Measurements from ENCODE around the gene PEX14.

Gene PEX14

DNA sequence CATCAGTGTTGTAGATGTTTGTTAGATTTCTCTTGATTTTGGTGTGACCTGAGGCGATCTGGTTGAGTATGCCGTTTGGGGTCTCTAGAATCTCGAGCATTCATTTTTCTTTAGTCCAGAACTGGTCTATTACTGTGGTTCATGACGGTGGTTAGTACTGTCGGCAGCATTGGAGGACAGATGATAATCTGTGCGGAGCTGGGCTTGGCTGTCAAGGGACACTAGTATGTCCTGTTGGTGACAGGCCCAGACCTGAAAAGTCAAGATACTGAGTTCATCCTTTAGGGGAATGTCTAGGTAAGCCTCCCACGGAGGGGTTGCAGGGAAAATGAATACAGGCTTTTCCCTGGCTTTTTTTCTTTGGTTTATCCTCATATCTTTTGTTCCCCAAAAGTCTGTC is 59.8 kb downstream of the PEX14 start:
- TF ChIP-seq ZFP3 (CRISPR knock-in tag; IDR thresholded peaks at IDR 0.05) (no peak), GLIS3 (CRISPR knock-in tag; IDR thresholded peaks at IDR 0.05) (no peak), SNAI2 (CRISPR knock-in tag; IDR thresholded peaks at IDR 0.05) (no peak), ZC3H10 (CRISPR knock-in tag; IDR thresholded peaks at IDR 0.05) (no peak), ZNF70 (CRISPR knock-in tag; IDR thresholded peaks at IDR 0.05) (no peak), ESRRG (CRISPR knock-in tag; IDR thresholded peaks at IDR 0.05) (no peak), OSR1 (CRISPR knock-in tag; IDR thresholded peaks at IDR 0.05) (no peak)
- TF ChIP-seq, protein P1, sequence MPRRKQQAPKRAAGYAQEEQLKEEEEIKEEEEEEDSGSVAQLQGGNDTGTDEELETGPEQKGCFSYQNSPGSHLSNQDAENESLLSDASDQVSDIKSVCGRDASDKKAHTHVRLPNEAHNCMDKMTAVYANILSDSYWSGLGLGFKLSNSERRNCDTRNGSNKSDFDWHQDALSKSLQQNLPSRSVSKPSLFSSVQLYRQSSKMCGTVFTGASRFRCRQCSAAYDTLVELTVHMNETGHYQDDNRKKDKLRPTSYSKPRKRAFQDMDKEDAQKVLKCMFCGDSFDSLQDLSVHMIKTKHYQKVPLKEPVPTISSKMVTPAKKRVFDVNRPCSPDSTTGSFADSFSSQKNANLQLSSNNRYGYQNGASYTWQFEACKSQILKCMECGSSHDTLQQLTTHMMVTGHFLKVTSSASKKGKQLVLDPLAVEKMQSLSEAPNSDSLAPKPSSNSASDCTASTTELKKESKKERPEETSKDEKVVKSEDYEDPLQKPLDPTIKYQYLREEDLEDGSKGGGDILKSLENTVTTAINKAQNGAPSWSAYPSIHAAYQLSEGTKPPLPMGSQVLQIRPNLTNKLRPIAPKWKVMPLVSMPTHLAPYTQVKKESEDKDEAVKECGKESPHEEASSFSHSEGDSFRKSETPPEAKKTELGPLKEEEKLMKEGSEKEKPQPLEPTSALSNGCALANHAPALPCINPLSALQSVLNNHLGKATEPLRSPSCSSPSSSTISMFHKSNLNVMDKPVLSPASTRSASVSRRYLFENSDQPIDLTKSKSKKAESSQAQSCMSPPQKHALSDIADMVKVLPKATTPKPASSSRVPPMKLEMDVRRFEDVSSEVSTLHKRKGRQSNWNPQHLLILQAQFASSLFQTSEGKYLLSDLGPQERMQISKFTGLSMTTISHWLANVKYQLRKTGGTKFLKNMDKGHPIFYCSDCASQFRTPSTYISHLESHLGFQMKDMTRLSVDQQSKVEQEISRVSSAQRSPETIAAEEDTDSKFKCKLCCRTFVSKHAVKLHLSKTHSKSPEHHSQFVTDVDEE (CRISPR knock-in tag; IDR thresholded peaks at IDR 0.05) = no peak
- no peak for ATAC-seq

DNA sequence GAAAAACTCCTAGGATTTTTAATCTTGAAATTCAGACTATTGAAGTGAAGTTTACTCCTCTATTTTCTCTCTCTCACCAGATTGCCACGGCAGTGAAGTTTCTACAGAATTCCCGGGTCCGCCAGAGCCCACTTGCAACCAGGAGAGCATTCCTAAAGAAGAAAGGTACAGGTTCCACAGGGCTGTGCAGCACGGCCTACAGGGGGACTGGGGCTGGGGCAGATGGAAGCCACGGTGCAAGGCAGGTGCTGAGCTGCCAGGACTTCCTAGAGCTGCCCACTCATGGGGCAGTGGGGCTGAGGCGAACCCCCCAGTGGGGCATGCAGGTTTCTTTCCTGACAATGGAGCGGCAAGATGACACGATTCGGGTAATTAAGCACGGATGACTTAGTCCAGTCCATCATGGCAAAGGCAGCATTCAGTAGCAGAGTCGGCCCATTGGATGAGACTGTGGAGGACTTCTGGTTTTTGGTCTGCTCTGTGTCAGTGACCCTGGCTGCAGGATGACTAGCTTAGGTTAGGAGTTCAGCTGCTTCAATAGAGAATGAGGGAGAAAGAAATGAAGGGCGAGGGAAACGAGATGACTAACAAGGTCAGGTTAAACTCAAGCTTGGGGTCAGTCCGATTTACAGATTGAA is 61.5 kb downstream of the PEX14 start:
- TF ChIP-seq ZNF70 (CRISPR knock-in tag; IDR thresholded peaks at IDR 0.05) (no peak), ZFP3 (CRISPR knock-in tag; IDR thresholded peaks at IDR 0.05) (no peak), CSDC2 (CRISPR knock-in tag; IDR thresholded peaks at IDR 0.05) (no peak), BACH2 (CRISPR knock-in tag; IDR thresholded peaks at IDR 0.05; ENCODE audit: borderline replicate concordance) (no peak), GLIS3 (CRISPR knock-in tag; IDR thresholded peaks at IDR 0.05) (no peak)
- TF ChIP-seq, protein P2, sequence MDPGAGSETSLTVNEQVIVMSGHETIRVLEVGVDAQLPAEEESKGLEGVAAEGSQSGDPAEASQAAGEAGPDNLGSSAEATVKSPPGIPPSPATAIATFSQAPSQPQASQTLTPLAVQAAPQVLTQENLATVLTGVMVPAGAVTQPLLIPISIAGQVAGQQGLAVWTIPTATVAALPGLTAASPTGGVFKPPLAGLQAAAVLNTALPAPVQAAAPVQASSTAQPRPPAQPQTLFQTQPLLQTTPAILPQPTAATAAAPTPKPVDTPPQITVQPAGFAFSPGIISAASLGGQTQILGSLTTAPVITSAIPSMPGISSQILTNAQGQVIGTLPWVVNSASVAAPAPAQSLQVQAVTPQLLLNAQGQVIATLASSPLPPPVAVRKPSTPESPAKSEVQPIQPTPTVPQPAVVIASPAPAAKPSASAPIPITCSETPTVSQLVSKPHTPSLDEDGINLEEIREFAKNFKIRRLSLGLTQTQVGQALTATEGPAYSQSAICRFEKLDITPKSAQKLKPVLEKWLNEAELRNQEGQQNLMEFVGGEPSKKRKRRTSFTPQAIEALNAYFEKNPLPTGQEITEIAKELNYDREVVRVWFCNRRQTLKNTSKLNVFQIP (CRISPR knock-in tag; IDR thresholded peaks at IDR 0.05; ENCODE audit: borderline replicate concordance, low read depth) = no peak
- TF ChIP-seq, protein P1 (CRISPR knock-in tag; IDR thresholded peaks at IDR 0.05) = no peak
- no peak for ATAC-seq

DNA sequence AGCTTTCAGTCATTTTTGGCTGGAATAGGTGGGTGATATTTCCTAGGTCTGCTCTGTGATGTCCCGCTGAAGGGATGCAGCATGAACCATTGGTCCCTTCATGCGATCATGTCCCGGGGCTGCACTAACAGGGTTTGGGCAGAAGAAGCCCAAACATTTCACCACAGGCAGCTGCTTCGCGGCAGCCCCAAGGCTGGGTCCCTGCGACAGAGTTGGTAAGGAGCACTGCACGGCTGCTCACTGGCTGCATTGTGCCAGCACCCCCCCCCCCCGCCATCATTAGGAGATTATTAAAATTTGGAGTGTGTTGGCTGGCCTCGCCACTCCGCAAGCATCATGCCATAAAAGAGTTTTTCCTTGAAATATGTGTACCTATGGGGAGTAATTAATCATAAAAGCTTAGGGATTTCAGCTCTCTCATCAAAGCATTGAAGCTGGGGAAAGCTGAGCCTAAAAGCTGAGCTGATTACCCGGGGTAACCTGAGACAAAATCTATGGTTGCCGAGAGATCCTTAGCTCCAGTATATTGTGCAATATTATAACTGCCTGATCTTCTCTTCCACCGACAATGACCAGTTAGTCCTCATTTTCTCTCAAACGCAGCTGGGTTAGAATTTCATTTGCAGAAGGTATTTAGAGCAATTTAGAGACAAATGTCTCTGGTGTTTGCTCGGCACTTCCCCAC is 62.5 kb downstream of the PEX14 start:
- no peak for ATAC-seq
- TF ChIP-seq BACH2 (CRISPR knock-in tag; IDR thresholded peaks at IDR 0.05; ENCODE audit: borderline replicate concordance) = no peak
- TF ChIP-seq, protein P3, sequence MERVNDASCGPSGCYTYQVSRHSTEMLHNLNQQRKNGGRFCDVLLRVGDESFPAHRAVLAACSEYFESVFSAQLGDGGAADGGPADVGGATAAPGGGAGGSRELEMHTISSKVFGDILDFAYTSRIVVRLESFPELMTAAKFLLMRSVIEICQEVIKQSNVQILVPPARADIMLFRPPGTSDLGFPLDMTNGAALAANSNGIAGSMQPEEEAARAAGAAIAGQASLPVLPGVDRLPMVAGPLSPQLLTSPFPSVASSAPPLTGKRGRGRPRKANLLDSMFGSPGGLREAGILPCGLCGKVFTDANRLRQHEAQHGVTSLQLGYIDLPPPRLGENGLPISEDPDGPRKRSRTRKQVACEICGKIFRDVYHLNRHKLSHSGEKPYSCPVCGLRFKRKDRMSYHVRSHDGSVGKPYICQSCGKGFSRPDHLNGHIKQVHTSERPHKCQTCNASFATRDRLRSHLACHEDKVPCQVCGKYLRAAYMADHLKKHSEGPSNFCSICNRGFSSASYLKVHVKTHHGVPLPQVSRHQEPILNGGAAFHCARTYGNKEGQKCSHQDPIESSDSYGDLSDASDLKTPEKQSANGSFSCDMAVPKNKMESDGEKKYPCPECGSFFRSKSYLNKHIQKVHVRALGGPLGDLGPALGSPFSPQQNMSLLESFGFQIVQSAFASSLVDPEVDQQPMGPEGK (CRISPR knock-in tag; IDR thresholded peaks at IDR 0.05; ENCODE audit: borderline replicate concordance) = no peak
- TF ChIP-seq, protein P4, sequence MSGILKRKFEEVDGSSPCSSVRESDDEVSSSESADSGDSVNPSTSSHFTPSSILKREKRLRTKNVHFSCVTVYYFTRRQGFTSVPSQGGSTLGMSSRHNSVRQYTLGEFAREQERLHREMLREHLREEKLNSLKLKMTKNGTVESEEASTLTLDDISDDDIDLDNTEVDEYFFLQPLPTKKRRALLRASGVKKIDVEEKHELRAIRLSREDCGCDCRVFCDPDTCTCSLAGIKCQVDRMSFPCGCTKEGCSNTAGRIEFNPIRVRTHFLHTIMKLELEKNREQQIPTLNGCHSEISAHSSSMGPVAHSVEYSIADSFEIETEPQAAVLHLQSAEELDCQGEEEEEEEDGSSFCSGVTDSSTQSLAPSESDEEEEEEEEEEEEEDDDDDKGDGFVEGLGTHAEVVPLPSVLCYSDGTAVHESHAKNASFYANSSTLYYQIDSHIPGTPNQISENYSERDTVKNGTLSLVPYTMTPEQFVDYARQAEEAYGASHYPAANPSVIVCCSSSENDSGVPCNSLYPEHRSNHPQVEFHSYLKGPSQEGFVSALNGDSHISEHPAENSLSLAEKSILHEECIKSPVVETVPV (CRISPR knock-in tag; IDR thresholded peaks at IDR 0.05) = no peak

DNA sequence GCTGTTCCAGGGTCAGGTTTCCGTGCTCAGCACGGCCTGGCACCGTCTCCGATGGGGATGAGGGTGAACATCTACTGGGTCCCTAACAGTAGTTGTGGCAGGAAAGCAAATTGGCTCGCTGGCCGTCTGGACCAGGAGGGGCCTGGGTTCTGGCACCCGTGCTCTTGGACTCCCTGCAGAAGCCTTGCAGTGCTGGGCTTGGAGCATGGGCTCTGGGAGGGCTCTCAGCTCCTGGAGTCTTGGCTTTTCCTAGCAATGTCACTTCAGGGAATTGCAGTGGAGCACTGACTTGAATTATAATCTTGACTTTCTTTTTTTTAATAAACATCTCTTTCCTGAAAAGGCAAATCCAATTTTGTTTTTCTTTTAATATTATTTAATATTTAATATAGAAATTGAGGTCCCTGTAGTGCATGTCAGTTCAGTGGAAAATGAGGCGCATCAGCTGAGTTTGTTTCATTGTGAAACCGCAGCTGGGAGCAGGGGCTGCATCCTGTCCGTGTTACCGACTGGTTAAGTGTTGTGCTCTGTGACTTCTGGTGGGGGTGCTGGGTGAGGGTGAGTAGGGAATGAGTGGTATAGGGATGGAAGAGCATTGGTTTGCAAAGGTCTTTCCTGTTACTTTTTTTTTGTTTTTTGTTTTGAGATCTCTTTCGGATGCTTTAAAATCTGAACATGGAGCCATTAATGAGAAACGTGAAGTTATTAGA is 64.1 kb downstream of the PEX14 start:
- no peak for ATAC-seq
- TF ChIP-seq ZNF565 (CRISPR knock-in tag; conservative IDR thresholded peaks at IDR 0.05; ENCODE audit: low read depth) (no peak), RARB (CRISPR knock-in tag; IDR thresholded peaks at IDR 0.05) (no peak), SNAI2 (CRISPR knock-in tag; IDR thresholded peaks at IDR 0.05) (no peak), TCF4 (CRISPR knock-in tag; IDR thresholded peaks at IDR 0.05; ENCODE audit: borderline replicate concordance) (no peak), ESRRG (CRISPR knock-in tag; IDR thresholded peaks at IDR 0.05) (no peak), TOX (CRISPR knock-in tag; IDR thresholded peaks at IDR 0.05; ENCODE audit: borderline replicate concordance) (no peak), GLIS3 (CRISPR knock-in tag; IDR thresholded peaks at IDR 0.05) (no peak), ZNF8 (CRISPR knock-in tag; IDR thresholded peaks at IDR 0.05) (no peak)
- TF ChIP-seq, protein P2 (CRISPR knock-in tag; IDR thresholded peaks at IDR 0.05; ENCODE audit: borderline replicate concordance, low read depth) = no peak
- TF ChIP-seq, protein P4 (CRISPR knock-in tag; IDR thresholded peaks at IDR 0.05) = no peak

All from SK-N-SH treated with all-trans-retinoic acid at 6 μM for 48 hours (cell line).